Loucy (cell line): ENCODE measurements around the gene RGS6.

Experiments used
- EZH2phosphoT487 ChIP-seq: fragments of 200-600 bp; IDR thresholded peaks from 2 replicates; pipeline ENCODE4 v1.6.1; 2018; ENCODE audit warnings: antibody characterized with exemption, mild to moderate bottlenecking, moderate library complexity, borderline replicate concordance
- TF ChIP-seq, protein P1 (sequence below): fragments of 200-600 bp; sonication (generic); conservative IDR thresholded peaks from 2 replicates; pipeline ENCODE4 v1.5.1; 2014; ENCODE audit warnings: mild to moderate bottlenecking, antibody characterized with exemption, low read length

DNA sequence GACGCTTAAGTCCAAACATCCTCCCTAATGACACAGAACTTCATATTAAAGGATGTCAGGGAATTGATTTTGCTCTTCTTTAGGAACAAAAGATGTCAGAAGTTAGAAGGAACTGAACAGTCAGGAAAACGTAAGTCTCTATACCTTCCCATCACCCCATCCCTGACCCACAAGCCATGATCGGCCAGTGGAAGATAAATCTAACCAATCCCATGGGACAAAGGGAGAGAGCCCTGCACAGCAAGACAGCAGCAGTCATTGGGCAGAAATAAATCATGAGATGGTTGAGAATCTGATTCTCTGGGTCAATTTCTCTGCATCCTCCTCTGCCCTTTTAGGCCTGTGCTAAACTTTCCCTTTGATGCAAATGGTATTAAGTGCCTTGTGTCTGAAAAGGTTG, 414.9 kb downstream of the RGS6 start:
- TF ChIP-seq, protein P1, sequence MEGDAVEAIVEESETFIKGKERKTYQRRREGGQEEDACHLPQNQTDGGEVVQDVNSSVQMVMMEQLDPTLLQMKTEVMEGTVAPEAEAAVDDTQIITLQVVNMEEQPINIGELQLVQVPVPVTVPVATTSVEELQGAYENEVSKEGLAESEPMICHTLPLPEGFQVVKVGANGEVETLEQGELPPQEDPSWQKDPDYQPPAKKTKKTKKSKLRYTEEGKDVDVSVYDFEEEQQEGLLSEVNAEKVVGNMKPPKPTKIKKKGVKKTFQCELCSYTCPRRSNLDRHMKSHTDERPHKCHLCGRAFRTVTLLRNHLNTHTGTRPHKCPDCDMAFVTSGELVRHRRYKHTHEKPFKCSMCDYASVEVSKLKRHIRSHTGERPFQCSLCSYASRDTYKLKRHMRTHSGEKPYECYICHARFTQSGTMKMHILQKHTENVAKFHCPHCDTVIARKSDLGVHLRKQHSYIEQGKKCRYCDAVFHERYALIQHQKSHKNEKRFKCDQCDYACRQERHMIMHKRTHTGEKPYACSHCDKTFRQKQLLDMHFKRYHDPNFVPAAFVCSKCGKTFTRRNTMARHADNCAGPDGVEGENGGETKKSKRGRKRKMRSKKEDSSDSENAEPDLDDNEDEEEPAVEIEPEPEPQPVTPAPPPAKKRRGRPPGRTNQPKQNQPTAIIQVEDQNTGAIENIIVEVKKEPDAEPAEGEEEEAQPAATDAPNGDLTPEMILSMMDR = no peak
- TF ChIP-seq EZH2phosphoT487 = no peak
